RPMI8226 (cell line): ENCODE data around the gene ALPL.

Source experiments
- DNase-seq: peaks from one replicate; pipeline ENCODE4 v3.0.0-alpha.2; 2015

Gene ALPL

DNA sequence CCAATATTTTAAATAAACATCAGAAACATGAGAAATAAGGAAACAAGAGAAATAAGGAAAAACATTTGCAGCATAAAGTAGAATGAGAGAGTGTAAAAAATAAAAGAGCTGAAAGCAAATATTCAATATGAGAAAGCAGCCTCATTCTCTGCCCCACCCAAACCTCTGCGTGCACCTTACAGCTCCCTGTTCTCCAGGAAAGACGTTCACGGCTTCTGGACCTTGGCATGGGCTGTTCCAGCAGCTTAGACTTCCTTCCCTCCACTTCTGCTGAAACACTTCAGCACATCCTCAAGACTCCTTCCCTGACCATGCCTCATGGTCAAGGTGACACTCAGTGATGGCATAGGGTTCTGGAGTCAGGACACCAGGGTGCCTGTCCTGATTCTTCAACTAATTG is 23.3 kb downstream of the ALPL start:
- no peak for DNase-seq

DNA sequence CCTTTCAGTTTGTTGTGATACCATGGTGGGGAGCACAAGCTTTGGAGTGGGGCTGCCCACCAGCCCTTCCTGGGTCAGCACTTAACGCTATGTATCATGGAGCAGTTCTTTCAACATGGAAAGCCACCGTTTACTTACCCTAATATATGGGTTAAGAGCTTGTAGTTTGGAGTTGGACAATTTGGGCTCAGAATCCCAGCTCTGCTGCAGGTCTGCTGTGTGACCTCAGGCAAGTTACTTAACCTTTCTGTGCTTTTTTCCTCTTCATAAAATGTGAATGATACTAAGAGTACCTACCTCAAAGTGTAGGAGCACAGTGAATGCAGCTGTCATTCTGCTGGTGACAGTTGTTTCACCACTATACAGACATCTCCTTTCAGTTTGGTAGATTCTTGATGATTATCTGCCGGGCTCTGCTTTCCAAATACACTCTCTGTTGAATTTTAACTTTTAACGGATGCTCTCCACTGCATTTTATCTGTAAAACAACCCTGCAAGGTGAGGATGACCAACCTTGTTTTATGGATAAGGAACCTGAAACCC is 23.8 kb downstream of the ALPL start:
- no peak for DNase-seq

DNA sequence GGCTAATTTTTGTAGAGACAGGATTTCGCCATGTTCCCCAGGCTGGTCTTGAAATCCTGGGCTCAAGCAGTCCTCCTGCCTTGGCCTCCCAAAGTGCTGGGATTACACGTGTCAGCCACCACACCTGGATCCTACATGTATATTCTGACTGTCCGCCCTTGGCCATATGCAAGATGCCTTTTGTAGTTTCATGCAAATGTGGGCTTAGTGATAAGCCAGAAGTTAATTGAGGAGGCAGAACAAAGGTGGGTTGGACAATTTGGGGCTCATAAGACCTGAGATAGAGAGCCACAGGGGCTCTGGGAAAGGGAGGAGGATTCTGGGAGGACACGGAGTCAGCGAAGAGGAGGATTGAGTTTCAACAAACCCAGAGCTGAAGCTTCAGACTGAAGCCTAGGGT is 24.9 kb downstream of the ALPL start:
- no peak for DNase-seq

DNA sequence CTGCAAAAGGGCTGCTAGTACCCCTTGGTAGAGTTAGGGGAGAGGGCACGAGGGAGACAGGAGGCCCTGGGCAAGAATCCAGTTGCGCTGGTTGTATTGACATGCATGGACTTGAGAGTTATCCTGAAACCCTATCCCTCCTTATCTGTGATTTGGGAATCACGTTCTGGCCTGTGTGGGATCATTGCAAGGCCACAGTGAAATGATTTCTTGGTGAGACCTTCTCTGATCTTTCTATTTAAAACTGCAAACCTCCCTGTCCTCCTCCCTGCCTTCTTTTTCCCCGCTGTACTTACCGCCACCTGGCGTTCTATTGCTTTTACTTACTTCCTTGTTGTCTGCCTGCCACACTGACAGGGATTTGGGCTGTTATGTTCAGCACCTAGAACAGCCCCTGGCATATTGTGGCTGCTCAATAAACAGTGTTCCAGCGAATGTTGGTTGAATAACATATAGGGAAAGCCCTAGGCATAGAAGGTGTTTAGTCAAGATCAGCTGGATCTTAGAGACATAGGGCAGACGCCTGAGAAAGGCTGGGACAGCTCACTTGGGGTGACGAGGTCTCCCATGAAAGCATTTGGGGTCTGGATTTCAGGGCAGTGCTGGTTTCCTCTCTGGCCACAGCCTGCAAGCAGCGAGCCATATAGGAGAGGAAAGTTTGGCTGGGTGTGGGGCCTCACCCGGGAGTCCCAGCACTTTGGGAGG is 25.6 kb downstream of the ALPL start:
- DNase-seq: peak; percentile 75

DNA sequence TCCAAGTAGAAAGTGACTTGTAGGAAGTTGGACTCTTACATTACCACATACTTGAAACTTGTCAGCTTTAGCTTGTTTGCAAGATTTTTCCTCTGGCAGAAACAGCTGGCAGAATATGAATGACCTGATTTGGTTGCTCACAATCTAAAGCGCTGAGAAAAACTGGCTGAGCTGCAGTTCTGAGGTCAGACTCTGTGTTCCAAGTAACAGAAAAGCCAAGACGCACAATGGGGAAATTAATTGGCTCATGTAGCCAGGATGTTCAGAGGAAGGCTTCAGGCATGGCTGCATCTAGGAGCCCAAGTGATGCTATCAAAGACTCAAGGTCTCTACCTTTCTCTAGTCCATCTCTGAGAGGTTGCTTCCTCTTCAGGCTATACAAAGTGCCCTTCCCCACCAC is 27.0 kb downstream of the ALPL start:
- DNase-seq: no peak

DNA sequence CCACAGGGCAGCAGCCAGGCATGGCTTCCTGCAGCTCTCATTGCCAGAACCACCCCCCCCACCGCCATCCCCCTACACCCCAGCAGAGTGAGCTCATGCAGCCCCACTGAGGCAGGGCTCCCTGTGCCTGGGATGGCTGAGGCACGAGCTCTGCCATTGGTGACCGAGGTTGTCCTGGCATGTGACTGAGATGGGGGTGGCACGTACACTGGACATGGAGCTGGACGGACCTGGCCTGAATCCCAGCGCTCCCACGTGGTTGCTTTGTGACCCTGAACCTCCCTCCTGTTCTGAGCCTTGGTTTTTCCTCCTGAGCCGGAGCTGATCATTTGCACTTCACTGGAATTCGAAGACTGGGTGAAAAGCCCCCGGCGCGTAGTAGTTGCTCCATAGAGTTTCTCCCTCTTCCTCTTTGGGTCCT is 28.3 kb downstream of the ALPL start:
- no peak for DNase-seq

DNA sequence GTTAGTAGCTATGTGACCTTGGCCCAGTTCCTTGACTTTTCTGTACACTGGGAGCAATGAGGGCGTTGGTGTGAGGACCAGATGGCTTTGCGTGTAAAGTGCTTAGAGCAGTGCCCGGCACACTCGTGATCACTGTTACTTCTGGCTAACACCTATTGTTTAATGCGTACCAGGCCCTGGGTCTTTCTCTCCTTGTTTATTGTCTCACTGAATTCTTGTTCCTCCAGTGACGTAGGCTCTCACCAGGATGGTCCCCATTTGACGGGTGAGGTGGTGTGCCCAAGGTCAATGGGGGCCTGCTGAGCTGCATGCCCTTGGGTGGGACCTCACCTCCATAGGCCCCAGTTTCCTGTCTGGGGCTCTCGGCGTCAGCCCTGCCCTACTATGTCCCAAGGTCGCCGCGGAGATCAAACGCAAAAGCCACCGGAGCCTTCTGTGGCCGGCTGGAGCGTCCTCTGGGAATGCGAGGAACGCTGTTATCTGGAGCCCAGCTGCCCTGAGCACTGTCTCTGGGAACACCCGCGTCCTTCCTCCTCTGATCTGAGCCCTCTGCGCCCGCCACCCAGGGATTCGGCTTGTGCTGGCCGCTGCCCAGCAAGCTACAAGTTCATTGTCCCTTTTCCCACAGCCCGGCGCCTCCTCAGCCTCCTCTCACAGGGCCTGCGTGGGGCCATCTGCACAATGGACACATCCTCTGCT is 28.9 kb downstream of the ALPL start:
- no peak for DNase-seq

DNA sequence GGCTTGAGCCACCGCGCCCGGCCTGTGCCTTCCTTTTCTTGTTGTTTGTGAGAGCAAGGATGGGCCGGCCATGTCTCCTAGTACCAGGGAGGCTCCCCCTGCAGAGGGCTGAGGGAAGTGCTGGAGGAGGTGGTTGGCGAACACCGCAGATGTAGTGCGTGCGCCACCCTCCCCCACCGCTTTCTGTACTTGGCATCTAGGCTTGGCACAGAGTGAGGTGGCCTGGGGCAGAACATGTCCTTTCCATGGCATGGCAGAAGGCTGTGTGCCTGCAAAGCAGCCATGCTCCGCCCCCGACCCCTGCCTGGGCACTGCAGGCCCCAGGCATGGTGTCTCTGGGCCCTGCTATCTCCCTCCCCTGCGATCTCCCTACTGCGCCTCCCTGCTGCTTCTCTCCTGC is 30.7 kb downstream of the ALPL start:
- DNase-seq: peak; percentile 67

DNA sequence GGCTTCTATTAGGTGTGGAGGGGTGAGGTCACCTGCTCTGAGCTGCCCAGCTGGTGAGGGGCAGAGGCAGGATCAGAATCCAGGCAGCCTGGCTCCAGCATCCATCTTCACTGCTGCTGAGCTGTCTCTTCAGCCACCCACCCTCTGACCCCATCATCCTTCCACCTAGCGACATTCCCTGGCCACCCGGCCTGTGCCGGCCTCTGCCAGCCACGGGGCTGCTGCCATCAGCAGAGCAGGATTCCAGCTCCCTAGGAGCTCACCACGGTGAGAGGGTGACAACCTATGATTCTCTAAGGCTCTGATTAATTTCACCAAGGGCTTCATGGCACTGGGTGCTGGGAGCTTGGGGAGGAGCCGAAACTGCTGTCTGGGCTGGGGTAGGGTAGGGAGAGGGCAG is 32.1 kb downstream of the ALPL start:
- DNase-seq: no peak

DNA sequence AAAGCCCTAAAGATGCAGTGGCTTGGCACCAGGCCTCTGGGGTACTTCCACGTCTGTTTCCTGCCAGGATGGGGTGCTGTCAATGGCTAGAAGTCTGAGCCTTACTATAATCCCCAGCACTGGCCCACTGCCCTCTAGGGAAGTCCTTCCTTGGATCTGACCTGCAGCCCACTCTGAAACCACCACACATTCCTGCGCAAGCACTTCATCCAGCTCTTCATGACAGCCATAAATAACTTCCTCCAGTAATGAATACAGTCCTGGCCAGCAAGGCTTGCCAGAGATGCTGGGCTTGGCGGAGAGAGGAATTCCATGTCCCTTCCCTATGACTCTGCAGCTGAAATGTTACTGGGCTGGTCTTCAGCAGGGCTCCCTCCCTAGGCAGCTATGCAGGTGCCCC is 32.6 kb downstream of the ALPL start:
- no peak for DNase-seq

DNA sequence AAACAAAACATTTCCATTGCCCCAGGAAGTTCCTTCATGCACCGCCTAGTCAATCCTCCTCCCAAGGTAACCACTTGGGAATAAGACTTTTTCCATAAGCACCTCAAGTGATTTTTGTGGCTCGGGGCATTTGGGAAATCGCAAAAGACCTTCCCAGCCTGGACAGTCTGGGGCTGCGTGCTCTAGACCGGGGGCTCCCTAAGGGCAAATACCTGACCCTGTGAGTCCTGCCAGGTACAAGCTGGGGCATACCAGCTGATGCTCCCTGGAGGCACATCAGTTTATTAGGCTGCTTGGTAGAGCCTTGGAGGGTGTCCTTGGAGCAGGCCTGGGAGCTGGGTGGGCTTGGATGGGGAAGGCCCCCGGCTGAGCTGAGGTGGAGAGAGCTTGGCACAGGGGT is 34.4 kb downstream of the ALPL start:
- no peak for DNase-seq

DNA sequence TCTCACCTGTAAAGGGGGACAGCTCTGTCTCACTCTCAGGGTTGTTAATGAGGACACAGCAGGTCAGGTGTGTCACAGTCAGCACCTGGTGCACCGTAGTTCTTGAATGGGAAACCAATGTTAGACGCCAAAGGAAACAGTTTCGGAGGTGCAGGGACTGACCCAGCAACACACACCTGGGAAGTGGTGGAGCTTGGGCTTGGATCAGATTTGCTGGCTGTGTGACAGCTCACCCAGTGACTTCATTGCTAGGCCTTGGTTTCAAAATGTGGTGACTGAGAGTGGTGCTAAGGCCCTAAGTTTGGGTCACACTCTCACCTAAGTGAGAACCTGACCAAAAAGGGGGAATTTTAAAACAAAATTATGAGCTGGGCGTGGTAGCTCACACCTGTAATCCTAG is 34.9 kb downstream of the ALPL start:
- peak; percentile 54 for DNase-seq

DNA sequence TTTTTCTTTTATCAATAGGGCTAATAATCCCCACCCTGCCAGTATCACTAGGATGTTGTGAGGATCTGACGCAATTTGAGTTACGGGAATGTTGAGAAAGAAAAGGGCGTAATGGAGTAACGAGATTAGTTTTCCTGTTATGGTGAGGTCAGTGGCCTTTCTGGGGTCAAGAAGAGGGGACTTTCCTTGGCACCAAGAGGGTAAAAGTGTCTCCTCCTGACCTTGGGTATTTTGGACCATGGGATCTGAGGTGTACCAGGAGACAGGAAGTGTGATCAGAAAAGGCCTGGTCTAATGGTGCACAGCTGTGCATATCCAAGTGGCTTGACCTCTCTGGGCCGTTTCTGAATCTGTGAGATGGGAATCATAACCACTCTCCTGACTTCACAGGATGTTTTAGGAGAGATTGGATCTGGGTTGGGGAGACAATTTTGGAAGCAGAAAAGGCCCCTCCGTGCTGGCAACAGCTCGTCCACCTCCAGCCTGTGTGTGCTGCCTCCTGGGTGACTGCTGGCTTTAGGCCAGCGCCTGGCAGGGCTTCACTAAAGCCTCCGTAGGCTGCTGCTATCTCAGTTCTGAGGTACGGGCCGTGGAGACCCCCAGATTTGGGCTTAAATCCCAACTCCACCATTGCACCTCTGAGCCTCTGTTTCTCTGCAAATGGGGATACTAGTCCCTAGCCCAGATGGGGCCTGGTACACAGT is 37.1 kb downstream of the ALPL start:
- DNase-seq: no peak

DNA sequence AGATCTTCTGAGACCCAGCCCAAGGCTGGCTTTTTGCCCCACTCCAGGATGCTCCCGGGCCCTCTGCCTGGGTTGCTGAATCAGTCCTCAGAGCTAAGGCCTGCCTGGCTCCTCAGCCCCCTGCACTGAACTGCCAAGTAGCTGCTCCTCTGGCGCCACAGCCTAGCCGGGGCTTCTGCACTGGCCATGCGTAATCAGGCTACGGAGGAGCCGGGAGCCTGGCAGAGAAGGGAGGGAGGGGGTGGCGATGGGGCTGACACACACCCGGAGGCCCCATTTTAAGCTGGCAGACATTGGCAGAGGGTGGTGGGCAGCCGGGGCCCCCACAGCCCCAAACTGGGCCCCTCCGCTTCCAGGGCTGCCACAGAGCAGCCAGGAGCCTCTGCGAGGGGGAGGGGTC is 38.7 kb downstream of the ALPL start:
- DNase-seq: no peak

DNA sequence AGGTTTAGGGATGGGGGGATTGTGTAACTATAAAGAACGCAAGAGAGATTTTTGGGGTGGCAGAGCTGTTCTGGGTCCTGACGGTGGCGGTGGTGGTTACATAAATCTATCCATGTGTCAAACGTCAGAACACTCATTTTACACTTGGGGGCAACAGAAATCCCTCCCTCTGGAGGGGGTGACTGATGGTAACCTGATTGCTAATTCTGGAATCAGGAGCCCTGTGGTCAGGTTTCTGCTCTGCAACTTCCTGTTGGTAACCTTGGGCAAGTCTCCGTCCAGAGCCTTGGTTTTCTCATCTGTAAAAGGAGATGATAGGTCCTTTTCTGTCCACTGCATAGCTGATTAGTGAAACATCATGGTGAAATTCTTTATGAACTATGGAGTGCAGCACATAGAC is 40.9 kb downstream of the ALPL start:
- no peak for DNase-seq

DNA sequence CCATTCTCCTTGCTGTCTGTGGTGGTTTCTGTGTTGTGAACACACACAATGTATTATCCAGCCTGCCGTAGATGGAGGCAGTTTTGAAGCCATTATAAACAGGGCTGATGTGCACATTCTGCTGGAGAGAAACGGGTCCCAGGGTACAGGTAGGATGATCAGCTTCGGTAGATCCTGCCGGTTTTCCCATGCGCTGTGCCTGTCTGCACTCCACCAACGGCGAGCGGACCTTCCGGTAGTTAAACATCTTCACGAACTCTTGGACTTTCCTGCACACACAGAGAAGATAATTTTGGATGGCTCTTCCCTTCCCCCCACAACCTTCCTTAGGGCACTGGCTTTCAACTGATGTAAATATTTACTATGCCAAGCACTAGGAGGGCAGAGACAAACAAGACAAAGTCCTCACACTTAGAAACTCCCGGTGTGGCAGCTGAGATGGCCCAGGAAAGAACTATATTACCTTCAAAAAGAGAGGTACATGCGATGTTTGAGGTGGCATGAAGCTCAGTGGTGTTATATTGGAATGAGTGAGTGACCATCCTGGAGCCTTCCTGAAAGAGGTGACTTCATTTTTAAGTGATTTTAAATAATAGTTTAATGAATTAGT is 41.7 kb downstream of the ALPL start:
- no peak for DNase-seq

DNA sequence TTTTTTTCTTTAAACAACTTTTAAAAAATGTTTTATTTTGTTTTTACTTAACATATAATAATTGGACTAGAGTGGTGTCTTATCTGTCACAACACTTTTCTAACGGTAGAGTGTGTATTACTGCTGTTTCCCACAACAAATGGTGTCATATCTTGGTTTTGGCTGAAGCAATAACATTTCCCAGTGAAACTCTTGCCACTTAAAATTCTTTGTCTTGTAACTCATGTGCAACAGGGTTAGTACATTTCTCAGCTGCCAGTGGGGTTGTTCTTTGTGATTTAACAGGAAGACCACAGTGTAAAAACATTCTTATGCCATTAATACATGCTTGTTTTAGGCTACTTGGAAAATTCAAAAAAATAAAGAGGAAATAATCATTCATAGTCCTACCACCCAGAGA is 43.5 kb downstream of the ALPL start:
- no peak for DNase-seq

DNA sequence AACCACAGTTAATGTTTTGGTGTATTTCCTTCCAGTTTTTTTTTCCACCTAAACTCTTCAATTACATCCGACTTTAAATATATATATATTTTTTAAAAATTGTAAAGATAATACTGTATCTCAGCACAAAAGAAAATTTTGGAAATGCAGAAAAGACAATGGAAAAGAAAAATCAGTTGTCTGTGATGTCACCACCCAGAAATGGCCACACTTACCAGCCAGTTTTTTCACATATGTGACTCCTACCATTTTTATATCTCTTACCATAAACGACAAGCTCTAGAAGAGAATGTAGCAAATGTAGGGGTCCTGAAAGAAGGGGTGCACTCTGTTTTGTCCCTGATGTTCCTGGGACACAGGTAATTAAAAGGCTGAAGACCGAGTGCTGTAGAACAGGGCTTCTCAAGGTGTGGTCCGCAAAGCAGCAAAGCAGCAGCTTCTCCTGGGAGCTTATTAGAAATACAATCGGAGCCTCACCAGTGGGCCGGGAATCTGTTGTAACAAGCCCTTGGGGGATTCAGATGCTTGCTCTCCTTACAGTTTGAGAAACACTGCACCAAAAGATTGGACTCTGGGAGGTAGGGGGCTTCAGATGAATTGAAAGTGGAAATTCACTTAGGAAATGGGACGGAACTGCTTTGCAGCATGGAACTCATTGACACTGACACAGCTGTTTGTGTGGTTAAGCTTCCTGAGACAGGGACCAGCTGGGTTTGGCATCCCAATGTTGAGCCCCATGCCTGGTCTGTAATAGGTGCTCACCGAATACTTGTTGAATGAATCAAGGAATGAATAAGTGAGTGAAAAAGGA is 44.1 kb downstream of the ALPL start:
- no peak for DNase-seq

DNA sequence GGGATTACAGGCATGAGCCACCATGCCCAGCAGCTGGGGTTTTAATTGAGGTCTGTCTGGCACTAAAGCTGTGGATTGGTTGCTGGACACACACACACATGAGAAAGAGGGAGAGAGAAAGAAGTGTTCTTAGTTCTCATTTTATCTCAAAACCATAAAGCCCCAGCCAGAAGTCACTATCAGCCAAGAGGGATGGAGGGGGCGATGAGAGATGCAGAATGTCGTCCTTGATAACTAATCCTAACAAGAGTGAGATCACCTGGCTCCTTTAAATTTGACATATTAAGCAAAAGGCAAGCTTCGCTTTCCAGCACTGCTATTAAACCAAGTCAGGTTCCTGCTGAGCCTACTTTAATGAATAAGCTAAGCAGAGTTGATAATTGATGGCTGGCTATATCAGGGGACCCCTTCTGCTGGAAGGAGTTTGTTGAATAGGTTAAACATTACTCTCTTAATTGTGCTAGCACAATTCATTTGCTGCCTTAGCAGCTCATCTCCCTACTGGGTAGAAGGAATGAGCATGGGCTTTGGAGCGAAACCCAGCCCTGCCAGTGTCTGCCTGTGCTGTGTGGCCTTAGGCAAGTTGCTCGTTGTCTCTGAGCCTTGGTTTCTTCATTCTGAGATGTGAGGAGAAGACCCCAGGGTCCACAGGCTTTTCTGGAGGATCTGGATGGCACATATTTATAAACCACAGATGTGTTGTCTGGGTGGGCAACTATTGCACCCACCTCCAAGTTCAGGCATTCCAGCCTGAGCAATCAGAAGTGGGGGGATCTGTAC is 50.8 kb downstream of the ALPL start:
- DNase-seq: no peak

DNA sequence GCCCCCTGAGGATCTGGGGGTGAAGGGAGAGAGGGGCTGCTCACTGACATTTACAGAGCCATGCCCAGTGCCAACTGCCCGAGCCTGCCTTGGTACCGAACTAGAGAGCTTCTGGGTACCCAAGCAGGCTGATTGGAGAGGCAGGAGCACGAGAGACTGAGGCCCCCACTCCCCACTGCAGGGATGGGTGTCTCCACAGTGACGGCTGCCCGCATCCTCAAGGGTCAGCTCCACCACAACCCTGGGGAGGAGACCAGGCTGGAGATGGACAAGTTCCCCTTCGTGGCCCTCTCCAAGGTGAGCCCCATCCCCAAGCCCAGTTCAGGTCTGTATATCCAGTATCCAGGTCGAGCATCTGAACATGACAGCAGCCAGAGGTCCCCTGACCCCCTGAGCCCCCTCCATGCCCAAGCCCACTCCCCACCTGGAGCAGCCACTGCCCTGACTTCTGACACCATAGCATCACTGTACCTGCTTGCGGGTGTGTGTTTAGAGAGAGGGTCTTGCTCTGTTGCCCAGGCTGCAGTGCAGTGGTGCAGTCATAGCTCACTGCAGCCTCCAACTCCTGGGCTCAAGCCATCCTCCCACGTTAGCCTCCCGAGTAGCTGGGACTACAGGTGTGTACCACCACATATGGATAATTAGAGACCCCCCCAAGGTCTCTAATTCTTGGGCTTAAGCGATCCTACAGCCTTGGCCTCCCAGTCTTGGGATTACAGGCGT is 51.9 kb downstream of the ALPL start:
- no peak for DNase-seq

DNA sequence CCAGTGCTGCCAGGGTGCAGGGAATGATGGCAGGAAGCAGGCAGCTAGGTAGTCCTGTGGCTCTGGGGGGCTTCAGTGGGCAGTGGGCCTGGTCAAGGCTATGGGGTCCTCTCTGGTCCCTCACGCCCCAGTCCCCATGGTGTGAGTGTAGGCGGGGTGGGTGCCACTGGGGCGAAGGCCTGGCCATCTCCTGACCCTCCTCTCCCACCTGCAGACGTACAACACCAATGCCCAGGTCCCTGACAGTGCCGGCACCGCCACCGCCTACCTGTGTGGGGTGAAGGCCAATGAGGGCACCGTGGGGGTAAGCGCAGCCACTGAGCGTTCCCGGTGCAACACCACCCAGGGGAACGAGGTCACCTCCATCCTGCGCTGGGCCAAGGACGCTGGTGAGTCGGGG is 53.7 kb downstream of the ALPL start:
- DNase-seq: no peak
